Stimulated activated CD8-positive, alpha-beta memory T cell treated with anti-CD3 and anti-CD28 coated beads, Interleukin-15, amount 100 ng/mL, for 1 hour (primary cell): ENCODE measurements around the gene CD276.
"Not testable (repeated sequence)": the region's sequence is repeated elsewhere in the genome, so short reads cannot be mapped to it uniquely, and the experiment has no call there.

Experiments
- DNase-seq: peaks from one replicate; pipeline ENCODE4 v3.0.0-alpha.2; 2020; ENCODE audit warnings: low read depth

The CD276 gene

DNA sequence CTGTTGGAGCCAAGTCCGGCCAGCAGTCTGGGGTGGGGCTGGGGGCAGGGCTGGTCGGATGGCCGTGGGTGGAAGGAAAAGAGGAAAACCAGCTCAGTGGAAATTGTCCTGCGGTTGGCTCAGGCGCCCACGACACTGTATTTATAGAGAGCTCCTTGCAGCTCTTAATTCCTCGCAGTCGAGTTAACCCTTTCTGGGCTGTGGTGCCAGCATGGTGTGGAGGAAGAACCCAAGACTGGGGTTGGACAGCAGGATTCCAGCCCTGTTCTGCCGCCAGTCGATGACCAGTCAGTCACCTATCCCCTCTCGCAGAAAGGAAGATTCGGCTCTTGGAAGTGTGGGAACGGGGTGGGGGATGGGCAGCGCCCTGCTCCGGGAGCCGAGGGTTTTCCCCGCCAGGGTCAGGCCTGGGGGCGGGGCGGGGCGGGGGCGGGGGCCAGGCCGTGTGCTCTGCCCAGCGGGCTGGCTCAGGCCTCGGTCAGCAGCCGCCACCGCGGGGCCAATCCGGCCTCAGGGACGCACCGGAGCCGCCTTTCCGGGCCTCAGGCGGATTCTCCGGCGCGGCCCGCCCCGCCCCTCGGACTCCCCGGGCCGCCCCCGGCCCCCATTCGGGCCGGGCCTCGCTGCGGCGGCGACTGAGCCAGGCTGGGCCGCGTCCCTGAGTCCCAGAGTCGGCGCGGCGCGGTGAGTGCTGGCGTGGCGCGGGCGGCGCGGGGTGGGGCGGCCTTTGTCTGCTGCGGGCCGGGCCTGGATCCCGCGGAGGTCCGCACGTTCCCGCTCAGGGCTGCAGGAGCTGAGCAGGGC lies at the start of gene CD276:
TSS of gene CD276 (plus strand) at position 607 of the 804 bp plus-strand sequence. CDS start 15,257 bp downstream, outside the sequence.
- DNase-seq: no peak

DNA sequence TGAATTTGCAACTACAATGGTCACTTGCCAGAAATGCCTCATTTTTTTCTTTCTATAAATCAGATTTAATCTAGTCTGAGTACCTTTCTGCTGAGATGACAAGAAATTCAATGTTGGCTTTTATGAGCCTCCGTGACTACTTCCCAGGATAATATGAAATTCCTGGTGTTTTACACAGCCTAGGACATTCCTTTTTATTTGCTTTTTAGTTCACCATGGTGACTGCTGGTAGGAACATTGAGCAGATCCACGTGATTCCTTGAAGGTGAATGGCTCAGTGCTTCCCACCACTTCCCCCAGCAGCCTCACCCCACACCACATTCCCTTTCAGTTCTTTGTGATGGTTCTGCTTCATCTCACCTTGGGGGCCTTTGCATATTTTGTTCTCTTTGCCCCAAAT lies 46.7 kb upstream of the CD276 start:
- no peak for DNase-seq

DNA sequence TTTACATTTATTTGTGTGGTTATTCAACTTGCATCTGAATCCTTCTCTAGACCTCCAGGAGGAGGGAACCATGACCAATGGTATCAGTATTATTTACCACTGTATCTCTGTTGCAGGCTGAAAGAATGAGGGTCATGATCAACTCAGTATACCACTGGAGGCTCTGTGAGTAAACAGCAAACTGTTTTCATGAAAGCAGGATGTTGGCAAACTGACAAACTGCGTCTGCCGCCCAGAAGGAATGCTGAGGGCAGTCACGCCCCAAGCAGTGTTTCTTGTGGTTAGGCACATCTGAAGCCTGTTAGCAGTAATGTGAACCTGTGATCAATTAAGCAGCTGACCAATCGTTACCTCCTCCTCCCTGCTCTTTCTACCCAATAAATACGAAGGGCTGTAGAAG lies 44.7 kb upstream of the CD276 start:
- not testable (repeated sequence) for DNase-seq

DNA sequence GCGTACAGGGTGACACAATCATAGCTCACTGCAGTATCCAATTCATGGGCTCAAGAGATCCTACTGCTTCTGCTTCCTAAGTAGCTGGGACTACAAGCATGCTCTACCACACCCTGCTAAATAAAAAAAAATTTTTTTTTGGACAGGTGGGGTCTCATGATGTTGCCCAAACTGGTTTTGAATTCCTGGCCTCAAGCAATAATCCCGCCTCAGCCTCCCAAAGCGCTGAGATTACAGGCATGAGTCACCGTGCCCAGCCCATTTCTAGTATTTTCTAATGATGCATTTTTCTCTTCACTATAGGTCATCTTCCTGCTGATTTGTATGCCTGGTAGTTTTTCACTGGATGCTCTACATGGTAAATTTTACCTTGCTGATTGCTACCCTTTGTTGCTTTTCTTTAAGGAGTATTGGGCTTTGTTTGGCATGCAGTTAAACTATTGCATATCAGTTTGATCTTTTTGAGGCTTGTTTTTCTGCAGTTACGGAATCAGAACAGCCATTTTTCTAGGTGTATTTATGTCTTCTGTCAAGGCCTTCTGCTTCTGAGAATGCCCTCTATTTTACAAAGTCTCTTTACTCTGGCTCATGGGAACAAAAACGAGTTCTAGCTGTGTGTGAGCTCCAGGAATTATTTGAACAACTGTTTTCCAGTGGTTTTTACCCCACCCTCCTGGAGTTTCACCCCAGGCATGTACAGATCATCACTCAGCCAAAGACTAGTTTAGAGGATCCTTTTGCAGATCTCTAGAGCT lies 36.7 kb upstream of the CD276 start:
- DNase-seq: no peak

DNA sequence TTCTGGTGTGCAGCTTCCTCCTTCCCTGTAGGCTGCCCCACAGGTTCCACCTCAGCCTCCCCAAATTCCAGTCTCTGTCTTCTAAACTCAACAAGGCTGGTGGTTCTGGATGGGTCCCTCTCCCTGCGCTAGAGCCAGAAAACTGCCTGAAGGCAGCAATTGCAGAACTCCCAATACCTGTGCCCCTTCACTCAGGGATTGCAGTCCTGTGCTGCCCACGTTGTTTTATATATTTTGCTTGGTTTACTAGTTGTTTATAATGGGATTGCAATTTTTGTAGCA lies 36.2 kb upstream of the CD276 start:
- no peak for DNase-seq

DNA sequence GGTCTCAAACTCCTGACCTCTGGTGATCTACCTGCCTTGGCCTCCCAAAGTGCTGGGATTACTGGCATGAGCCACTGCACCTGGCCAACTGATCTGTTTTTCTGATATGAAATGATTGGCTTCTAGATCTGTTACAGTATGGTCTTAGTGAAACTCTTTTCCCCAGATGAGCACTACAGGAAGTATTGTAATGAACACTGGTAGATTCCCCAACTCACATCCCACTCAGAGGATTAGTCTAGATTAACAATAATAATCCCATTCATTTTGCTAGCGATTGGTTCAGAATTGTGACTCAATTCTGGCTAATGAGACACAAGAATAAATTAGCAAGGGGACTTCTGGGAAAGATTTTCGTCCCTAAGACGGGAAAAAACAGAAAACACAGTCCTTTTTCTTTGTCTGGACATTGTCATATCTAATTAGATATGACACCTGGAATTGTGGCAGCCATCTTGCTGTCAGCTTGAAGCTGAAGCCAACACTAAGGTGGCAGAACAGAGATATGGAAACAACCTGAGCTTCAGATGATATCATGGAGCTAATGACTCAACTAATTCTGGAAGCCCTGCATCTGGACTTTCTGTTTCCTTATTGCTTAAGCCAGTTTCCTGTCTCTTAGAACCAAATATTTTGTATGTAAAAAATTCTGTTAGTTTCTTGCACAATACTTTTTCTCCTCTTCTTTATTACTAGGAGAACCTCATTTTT lies 33.6 kb upstream of the CD276 start:
- DNase-seq: no peak

DNA sequence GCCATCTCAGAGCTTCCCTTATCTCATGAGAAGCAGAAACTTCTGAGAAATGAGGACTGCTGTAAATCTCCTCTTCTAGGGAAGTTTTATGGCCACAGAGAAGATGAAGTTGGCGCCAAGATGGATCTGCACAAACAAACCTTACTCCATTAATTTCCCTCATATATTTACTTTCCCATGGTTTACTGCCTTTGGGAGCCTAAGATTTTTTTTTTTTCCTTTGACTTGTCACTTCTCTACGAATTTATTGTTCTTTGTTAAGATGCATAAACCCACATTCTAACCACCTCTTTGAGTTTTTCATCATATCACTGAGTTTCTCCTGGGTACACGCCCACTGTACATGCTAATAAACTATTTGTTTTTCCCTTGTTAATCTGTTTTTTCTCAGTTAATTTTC lies 29.5 kb upstream of the CD276 start:
- DNase-seq: no peak

DNA sequence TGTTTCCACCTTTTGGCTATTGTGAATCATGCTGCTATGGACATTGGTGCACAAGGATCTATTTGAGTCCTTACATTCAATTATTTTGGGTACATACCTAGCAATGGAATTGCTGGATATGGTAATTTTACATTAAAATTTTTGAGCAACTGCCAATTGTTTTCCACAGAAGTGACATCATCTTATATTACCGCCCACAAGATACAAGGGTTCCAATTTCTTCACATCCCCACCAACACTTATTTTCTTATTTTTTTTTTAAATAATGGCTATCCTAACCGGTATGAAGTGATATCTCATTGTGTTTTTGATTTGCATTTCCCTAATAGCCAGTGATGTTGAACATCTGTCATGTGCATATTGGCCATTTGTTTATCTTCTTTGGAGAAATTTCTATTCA lies 28.5 kb upstream of the CD276 start:
- DNase-seq: no peak

DNA sequence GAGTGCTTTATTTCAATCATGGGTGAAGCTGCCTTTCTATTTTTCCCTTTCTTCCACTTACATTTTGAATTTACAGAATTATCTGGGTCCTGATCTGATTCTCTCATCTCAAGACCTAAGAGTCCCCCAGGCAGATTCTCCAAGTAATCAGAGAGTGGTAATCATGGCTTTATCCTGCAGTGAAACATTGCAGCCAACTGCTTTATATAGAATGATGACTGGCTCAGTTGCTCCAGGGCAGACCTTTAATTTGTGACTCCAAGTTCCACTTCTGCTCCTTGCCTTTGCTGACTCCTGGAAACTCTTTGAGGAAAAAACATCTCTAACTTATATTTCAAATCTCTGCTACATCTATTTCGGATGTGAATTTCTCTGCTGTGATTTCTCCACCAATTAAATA lies 25.5 kb upstream of the CD276 start:
- no peak for DNase-seq

DNA sequence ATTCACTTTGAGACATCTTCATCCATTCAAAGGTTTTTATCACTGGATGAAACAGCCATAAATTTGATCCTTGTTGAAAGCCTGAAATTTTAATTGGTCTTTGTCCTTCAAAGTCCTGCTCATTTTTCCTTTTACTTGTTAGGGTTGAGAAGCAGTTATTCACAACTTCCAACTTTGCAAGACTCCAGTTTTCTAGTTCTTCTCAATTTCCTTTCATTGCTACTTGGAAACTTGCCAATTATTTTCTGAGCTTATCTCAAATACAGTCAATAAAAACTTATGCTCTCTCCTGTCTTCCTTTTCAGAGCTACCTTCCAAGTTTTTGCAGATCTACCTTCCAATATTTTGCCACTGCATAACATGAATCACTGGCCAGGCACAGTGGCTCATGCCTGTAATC lies 23.7 kb upstream of the CD276 start:
- no peak for DNase-seq

DNA sequence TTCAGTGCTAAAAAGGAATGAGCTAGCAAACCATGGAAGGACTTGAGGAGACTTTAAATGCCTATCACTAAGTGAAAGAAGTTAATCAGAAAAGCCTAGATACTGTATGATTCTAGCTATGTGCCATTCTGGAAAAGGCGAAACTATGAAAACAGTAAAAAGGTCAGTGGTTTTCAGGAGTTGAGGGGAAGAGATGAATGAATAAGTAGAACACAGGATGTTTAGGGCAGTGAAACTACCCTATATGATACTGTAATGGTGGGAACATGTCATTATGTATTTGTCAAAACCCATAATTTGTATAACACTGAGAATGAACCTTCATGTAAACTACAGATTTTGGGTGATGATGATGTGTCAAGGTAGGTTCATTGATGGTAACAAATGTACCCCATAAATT lies 9.6 kb upstream of the CD276 start:
- no peak for DNase-seq

DNA sequence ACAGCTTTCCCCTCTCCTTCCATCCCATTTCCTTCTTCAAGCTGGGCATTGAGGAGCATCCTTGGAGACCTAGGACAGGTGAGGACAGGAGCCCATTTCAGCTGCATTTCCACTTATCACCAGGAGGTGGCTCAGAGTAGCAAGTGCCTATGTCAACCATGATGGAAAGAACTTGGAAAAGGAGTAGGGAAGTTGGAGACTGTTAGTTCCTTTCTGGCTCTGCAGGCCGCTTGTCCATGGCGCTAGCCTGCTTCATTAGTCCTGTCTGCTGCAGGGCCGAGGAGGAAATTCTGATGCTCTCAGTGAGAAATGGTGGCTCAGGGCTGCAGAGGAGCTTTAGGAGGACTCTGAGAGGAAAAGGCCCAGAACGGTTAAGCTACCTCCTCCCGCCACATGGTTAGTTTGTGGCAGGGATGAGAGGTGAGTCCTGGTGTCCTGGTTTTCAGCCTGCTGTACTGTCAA lies 7.0 kb upstream of the CD276 start:
- peak; percentile 33 for DNase-seq

DNA sequence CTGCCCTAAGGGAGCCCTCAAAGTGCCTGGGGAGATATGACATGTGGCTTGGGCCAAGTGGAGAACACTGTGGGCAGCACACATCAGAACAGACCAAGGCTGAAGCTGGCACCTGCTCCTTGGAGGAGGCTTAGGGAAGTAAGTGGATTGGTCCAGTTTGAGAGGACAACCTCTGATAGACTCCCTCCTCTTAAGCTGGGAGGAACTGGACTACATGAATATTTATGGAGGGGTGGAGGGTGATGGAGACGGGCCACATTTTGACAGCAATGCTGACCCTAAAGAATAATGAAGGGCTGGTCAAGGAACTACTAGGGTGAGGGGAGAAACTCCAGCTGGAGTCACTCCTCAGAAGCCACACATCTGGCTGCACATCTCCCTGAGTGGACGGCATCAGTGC lies 6.5 kb upstream of the CD276 start:
- no peak for DNase-seq

DNA sequence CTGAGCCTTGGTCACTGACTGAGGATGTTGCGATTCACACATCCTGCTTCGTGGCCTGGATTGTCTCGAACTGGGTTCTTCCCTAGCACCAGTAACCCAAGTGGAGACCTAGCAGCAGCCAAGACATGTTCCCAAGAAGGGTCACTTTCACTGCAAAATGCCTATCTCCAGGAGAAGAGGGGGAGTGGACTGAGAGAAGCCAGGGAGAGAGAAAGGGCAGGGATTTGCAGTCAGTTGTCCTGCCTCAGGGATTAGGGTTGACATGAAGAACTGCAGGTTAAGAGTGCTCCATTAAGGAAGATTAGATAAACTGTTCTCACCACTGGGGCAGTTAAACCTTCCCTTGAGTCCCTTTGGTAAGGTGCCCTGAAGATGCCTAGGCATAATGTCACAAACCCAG lies 5.7 kb upstream of the CD276 start:
- no peak for DNase-seq

DNA sequence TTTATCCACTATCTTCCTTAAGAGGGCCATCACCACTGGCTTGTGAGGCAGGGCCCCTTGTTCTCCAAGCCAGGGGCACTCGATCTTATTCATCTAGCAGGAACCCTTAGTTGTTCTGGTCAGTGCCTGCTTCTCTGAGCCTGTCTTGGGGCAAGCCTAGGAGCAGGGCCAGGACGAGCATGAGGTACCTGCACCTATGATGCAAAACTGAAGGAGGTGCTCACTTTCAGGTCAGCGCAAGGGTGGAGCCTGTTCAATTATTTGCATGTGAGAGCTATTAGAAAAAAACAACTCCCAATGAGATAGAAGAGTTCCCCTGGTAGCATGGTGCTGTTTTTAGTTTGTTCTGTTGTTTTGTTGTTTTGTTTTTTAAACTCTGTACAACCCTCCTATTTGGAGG lies 5.0 kb upstream of the CD276 start:
- no peak for DNase-seq

DNA sequence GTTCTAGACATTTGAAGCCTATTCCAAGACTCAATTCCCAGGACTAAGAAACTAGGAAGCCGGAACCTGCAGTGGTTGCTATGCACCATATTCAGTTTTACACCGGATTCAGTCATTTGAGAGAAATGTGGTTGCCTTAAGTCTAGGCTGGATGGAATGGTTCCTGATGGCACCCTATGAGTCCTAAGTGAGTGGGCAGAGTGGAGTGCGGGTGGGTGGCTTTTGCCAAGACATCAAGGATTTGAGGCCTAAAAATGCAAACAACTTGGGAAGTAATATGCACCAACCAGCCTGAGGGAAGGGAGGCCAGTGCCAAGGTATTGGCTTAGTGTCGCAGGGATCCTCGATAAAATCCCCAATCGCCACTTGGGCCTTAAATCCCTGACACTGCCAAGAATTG lies 4.2 kb upstream of the CD276 start:
- DNase-seq: no peak

DNA sequence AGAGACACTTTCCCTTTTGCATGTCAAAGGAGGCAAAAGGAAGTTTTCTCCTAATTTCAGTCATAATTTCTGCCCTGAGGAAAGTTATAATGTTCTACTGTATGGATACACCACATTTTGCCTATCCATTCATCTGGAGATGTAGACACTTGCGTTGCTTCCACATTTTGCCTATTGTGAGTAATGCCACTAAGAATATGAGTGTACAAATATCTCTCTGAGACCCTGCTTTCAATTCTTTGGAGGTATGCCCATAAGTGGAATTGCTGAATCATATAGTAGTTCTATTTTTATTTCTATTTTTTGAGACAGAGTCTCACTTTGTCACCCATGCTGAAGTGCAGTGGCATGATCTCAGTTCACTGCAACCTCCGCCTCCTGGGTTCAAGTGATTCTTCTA lies 3.6 kb upstream of the CD276 start:
- no peak for DNase-seq

DNA sequence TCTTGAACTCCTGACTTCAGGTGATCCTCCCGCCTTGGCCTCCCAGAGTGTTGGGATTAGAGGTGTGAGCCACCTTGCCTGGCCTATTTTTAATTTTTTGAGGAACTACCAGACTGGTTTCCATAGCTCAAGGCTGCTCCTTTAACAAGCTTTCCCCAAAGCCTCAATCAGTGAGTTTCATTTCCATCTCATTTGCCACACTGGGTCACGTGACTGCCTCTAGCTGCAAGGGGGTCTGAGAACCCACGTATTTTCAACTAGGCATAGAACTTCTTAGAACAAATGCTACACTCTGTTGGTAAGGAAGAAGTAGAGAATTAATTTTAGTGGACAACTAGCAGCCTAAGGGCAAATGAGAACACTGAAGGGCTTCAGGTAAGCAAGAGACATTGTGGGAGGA lies 3.1 kb upstream of the CD276 start:
- DNase-seq: no peak

DNA sequence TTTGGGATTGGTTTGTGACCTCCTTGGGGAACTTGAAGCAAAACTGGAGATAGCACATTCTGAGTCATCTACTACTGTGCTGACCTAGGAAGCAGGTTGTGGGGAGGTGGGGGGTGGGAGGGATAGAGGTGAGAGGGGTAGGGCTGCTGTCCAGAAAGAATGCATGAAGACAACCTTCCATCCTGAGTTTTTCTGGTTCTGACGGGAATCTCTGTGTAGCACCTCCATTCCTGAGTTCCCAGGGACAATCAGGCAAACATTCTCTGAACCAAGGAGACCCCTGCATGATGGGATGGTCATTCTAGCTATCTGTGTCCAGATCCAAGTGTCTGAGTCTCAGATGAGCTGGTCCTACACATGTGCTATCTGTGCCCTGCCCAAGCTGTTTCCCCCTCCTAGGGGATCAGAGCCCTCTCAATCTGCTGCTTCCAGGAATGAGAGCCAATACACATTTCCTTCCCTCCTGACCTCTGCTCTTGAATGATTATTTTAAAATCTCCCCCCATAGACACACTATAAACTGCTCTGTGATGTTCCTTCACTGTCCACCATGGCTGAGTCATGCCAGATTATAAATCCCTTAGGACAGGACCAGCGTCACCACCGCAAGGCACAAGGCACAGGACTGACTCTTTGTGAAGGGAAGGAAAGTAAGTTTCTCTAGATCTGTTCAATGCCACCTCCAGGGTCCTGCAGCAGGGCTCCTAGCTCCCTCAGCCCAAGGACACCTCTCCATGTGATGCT lies 2.2 kb upstream of the CD276 start:
- no peak for DNase-seq

DNA sequence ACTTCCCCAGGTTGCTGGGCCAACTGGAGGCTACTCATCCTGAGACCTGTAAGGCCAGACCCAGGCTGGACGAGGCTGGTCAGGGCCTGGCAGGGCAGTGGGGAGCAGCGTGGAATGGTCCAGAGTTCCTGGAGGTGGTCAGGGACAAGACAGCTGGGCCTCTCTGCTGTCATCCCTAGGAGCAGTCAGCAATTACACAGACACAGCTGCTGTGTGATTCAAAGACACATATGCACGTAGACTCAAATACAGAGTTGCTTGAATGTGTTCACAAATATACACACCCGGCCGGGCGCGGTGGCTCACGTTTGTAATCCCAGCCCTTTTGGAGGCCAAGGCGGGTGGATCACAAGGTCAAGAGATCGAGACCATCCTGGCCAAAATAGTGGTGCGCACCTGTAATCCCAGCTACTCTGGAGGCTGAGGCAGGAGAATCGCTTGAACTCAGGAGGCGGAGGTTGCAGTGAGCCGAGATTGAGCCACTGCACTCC lies 1.5 kb upstream of the CD276 start:
- no peak for DNase-seq

DNA sequence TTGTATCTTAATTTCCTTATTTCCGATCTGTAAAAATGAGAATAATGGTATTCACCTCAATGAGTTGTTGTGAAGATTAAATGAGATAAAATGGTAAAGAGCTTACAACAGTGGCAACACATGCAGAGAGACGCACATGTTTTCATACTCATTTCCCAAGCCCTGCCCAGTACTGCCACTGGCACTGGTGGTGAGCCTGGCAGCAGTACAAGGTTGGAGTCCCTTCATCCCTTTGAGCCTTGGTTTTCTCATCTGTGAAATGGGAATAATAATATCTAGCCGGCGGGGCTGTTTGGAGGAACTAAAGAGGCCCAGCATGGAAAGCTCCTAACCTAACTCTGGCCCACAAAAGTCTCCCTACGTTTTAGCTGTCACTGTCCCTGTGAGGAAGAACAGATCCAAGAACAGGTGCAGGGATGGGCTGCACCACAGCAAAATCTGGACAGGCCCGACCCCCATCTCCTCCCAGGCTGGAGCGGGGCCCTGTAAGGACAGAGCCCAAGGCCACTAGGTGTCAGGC lies 866 bp upstream of the CD276 start:
- no peak for DNase-seq
